T-helper 22 cell (primary cell): ENCODE results near the gene BRINP2.
"Not testable (repeated sequence)": the region's sequence is repeated elsewhere in the genome, so short reads cannot be mapped to it uniquely, and the experiment has no call there.

Source experiments
- DNase-seq: peaks from one replicate; pipeline ENCODE4 v3.0.0-alpha.2; 2020; ENCODE audit warnings: low read depth

BRINP2 gene

GRCh38 chr1:177311586-177311985, 140.8 kb downstream of the BRINP2 start:
- no peak for DNase-seq

- no peak for DNase-seq
Measured at GRCh38 chr1:177315261-177315660, 144.5 kb downstream of the BRINP2 start.

GRCh38 chr1:177315761-177316160, 145.0 kb downstream of the BRINP2 start:
- DNase-seq: no peak

- DNase-seq: not testable (repeated sequence)
Measured at GRCh38 chr1:177321434-177321833, 150.7 kb downstream of the BRINP2 start.

GRCh38 chr1:177328251-177328650, 157.5 kb downstream of the BRINP2 start:
- DNase-seq: no peak

GRCh38 chr1:177329871-177330270, 159.1 kb downstream of the BRINP2 start:
- no peak for DNase-seq
